GM18909 (cell line): ENCODE results near the gene UBL4A.

ENCODE experiments used
- ATAC-seq: cut with Tn5 transposase; IDR thresholded peaks from one replicate; pipeline ENCODE4 v1.9.1; 2021; ENCODE audit warnings: mild to moderate bottlenecking; ENCODE audit not compliant: unreplicated experiment, poor library complexity

UBL4A gene

DNA sequence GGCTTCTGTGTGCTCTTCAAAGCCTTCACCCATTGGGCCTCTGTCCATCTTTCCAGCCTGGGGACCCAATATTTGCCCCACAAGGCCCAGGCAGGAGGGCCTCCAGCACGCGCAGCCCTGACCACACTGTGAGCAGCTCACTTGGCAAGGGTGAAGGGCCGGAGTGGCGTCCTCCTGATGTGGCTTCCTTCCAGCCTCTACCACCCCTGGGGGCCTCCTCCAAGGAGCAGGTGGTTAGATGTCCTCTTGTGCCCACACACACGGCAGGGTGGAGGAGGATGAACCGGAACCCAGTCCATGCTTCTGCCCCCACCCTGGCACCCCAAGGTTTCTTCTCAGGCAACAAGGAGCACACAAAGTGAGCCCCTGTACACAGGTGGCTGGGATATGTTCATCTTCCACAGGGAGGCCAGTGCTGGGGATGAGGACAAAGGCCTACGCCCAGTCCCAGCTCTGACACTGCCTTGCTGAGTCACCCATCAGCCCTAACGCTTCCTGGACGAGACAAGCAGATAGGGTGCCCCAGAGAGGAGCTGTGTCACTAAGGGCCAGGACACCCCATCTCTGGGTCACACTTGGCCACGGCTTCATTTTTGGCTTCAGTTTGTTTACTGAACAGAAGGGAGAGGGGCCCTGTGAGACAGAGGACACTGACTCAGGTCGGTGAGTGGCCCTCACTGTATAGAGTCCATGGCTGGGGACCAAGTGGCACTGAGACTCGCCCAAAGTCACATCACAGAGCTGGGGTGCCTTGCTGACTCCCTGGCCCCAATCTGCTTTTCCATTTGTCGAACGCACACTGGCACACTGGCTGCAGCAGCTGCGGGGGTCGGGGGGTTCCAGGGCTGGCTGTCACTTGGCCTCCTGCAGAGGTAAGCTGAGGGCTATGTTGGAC is 1.9 kb downstream of the UBL4A start:
- no peak for ATAC-seq

- no peak for ATAC-seq
These were observed 3.1 kb downstream of the UBL4A start for GRCh38 chrX:154483325-154483724.

DNA sequence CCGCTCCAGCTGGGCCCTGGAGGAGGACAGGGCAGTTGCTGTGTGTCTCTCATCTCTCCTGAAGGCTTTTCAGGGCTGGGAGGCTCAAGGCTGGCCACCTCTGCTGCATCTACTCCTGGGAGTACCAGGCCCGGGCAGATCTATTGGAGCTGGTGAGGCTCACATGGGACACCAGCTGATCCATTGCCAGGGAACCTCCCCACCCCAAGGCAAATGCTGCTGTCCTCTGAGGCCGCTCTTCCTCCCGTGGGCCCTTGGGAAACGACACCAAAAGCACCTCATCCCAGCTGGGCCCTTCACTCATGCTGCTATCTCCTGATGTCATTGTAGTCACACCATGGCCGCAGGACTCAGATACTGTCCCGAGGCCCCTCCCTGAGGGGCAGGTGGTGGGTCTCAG is 3.6 kb downstream of the UBL4A start:
- no peak for ATAC-seq

- no peak for ATAC-seq
These were observed 4.4 kb downstream of the UBL4A start for GRCh38 chrX:154481911-154482601.

- ATAC-seq = no peak
These were observed 5.2 kb downstream of the UBL4A start for GRCh38 chrX:154481195-154481594.

DNA sequence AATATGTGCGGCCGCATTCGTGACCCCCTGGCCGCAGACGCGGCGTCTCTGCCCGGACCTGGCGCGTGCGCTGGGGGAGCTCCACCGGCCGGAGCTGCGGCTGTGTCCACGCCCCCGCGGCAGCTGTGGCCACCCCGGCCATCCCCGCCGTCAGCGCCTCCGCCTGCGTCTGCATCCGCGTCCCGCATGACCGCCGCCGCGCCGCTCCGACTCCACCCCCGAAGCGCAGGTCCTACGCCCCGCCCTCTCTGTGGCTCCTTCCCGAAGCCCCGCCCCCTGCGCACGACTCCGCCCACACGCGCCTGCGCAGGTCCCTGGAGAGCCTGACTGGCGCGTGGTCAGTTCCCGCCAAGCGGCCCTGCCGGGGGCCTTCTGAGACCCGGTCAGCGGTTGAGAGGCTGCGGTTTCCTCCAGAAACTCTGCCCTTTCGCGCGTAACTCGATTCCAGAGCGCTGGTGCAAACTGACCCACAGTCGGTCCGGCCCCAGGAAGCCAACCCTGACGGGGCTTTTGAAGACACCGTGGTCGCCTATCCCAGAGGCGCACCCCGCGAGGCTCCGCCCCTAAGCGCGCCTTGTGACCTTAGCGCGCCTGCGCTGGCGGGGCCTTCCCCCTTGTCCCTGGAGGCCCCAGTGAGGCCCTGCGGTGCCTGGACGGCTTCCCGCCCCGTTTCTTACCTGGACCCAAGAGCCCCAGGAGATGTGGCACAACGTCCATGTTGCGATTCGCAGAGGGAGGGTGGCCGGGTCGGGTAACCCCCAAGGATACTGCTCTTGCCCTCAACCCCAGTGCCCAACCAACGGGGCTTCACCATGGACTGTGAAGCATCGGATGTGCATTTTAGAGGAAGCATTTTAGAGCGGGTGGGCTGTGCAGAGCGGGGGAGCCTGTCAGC is 7.4 kb downstream of the UBL4A start, which contains the start of gene LAGE3:
TSS of gene LAGE3 (minus strand) at position 554 of the 895 bp plus-strand sequence. CDS start at position 188, 366 bp downstream.
- ATAC-seq = peak; percentile 85

- ATAC-seq = no peak
These were observed 8.4 kb downstream of the UBL4A start for GRCh38 chrX:154477891-154478477.

- ATAC-seq = no peak
These were observed 9.6 kb downstream of the UBL4A start for GRCh38 chrX:154476821-154477220.

DNA sequence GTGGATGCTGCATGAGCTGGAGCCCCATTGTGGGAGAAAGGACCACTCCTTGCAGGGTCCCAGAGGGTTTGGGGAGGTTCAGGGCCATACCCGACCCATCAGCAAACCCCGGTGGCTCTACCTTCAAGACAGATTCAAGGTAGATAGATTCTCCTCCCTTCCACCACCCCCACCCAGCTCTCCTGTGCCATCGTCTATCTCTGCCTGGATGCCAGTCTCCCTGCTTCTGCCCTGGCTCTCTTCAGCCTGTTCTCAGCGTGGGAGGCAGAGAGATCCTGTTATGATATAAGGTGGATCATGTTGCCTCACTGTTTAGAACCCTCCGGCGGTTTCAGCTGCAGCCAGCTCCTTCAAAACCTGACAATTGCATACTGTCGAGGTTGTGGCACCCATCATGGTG is 12.7 kb downstream of the UBL4A start:
- ATAC-seq = no peak

DNA sequence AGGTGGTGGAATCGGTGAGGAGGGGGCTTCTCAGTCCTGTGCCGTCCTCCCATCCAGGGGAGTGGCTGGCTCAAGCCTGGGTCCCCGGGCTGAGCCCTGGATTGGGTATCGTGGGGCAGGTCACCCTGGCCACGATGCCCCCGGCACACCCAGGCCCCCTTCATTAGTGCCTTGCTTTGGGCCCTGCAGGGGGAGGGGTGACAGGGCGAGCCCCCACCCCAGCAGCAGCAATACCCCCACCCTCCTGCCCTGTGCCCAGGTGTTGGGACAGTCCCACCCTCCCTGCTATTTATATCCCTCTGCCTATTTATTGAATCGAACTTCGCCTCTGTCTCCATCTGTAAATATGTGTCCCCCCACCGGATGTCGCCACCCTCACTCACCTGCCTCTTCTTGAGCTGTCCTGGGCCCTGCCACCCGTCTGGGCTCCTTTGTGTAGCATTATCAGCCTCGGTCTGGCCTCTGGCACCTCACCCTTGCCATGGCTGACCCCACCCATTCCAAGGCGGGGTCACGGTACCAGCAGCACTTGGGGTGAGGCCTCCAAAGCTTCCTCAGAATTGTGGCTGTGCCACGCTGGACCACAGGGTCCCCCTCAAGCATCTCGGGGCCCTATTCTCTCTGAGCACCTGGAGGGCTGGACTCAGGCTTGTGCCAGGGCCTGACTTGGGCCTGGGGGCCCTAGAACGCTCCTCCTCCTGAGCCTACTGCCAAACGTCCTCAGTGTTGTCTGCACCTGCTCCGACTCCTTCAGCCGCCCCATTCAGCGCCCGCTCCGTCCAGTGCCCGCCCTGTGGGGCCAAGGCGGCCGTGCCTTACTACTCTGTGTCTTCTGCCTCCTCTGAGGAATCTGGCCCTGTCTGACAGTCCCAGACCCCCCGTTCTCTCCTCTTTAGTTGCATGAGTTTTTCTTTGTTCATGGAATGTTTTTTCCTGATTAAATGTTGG is 13.5 kb downstream of the UBL4A start:
- no peak for ATAC-seq

- ATAC-seq = no peak
These were observed 14.4 kb downstream of the UBL4A start for GRCh38 chrX:154471839-154472684.

GRCh38 chrX:154470914-154471568 is 15.4 kb downstream of the UBL4A start:
- no peak for ATAC-seq

- no peak for ATAC-seq
These were observed 16.0 kb downstream of the UBL4A start for GRCh38 chrX:154470434-154470833.

GRCh38 chrX:154469880-154470279 is 16.5 kb downstream of the UBL4A start:
- no peak for ATAC-seq

DNA sequence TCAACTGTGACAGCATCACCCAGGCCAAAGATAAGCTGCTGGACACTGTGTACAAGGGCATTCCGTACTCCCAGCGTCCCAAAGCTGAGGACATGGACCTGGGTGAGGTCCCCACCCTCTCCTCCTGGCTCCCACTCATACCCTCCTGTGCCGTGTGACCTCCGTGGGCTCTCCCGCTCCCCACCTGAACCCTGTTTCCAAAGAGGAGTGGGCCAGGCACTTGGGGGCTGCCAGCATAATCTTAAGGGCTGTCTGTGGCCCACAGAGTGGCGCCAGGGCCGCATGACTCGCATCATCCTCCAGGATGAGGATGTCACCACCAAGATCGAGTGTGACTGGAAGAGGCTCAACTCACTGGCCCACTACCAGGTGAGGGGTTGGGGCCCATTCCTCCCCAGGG is 17.3 kb downstream of the UBL4A start:
- ATAC-seq = no peak

GRCh38 chrX:154468217-154468616 is 18.2 kb downstream of the UBL4A start:
- no peak for ATAC-seq

DNA sequence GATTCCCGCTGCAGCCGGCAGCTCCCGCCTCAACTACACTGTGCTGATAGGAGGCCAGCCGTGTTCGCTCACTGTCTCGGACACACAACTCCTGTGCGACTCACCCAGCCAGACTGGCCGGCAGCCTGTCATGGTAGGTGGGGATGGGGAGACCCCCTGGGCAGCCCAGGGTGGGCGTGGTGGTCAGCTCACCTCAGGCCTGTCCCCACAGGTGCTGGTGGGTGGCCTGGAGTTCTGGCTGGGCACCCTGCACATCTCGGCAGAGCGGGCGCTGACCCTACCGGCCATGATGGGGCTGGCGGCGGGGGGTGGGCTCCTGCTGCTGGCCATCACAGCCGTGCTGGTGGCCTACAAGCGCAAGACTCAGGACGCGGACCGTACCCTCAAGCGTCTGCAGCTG is 18.9 kb downstream of the UBL4A start:
- ATAC-seq = no peak

DNA sequence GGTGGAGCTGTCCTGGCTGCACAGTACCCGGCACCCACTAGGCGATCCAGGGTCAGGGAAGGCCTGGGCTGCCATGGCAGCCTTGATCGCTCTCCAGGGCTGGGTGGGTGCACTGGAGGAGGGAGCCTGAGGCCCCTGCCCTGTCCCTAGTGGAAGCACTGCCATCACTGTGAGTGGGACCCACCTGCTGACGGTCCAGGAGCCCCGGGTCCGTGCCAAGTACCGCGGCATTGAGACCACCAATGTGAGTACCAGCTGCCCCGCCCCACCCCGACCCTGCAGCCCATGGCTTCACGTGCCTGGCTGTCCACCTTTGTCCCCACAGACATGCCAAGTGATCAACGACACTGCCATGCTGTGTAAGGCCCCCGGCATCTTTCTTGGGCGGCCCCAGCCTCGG is 19.5 kb downstream of the UBL4A start:
- ATAC-seq = no peak
